ENCODE results near the gene LMO7. TPM values are rescaled to one million over a fixed set of nuclear protein-coding genes. Genes with fewer than 3 reads are reported as not detected.

LMO7 gene
- total and polyA plus RNA-seq, 2 of the 8 experiments (the other 6 are each of a cell fraction or from before 2014, with no cell fraction given), result 8.1 to 28.3 TPM

DNA sequence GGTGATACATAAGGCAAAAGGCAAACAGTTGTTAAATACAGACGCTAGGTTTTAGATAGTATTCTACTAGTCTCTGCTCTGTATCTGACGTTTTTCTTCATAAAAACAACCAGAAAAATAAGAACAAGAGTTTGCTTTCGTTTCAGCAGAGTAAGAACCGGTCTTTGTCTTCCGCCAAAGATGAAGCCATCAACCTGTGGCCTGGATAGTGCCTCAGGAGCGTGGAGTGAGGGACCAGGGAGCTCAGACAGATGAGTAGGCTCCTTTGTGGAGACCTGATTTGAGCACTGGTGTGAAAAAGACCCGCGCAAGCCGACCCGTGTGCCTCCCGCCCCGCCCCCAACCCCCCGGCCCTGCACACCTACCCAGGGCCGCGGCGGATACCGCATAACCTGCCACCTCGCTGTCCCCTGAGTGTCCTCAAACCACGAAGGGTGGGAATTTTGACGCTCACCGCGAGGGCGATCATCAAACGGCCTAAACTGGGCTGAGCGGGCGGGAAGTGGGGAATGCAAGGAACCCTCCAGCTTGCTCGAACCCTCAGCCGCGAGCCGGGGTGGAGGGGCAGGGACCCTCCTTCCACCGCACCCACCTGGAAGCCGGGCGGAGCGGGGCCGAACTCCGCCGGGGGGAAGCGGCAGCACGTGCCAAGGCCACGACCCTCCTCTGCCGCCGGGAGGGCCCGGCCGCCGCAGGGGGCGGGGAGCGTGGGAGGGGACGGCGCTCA lies 866 bp upstream of the LMO7 start (continued):
- TF ChIP-seq, protein P1, sequence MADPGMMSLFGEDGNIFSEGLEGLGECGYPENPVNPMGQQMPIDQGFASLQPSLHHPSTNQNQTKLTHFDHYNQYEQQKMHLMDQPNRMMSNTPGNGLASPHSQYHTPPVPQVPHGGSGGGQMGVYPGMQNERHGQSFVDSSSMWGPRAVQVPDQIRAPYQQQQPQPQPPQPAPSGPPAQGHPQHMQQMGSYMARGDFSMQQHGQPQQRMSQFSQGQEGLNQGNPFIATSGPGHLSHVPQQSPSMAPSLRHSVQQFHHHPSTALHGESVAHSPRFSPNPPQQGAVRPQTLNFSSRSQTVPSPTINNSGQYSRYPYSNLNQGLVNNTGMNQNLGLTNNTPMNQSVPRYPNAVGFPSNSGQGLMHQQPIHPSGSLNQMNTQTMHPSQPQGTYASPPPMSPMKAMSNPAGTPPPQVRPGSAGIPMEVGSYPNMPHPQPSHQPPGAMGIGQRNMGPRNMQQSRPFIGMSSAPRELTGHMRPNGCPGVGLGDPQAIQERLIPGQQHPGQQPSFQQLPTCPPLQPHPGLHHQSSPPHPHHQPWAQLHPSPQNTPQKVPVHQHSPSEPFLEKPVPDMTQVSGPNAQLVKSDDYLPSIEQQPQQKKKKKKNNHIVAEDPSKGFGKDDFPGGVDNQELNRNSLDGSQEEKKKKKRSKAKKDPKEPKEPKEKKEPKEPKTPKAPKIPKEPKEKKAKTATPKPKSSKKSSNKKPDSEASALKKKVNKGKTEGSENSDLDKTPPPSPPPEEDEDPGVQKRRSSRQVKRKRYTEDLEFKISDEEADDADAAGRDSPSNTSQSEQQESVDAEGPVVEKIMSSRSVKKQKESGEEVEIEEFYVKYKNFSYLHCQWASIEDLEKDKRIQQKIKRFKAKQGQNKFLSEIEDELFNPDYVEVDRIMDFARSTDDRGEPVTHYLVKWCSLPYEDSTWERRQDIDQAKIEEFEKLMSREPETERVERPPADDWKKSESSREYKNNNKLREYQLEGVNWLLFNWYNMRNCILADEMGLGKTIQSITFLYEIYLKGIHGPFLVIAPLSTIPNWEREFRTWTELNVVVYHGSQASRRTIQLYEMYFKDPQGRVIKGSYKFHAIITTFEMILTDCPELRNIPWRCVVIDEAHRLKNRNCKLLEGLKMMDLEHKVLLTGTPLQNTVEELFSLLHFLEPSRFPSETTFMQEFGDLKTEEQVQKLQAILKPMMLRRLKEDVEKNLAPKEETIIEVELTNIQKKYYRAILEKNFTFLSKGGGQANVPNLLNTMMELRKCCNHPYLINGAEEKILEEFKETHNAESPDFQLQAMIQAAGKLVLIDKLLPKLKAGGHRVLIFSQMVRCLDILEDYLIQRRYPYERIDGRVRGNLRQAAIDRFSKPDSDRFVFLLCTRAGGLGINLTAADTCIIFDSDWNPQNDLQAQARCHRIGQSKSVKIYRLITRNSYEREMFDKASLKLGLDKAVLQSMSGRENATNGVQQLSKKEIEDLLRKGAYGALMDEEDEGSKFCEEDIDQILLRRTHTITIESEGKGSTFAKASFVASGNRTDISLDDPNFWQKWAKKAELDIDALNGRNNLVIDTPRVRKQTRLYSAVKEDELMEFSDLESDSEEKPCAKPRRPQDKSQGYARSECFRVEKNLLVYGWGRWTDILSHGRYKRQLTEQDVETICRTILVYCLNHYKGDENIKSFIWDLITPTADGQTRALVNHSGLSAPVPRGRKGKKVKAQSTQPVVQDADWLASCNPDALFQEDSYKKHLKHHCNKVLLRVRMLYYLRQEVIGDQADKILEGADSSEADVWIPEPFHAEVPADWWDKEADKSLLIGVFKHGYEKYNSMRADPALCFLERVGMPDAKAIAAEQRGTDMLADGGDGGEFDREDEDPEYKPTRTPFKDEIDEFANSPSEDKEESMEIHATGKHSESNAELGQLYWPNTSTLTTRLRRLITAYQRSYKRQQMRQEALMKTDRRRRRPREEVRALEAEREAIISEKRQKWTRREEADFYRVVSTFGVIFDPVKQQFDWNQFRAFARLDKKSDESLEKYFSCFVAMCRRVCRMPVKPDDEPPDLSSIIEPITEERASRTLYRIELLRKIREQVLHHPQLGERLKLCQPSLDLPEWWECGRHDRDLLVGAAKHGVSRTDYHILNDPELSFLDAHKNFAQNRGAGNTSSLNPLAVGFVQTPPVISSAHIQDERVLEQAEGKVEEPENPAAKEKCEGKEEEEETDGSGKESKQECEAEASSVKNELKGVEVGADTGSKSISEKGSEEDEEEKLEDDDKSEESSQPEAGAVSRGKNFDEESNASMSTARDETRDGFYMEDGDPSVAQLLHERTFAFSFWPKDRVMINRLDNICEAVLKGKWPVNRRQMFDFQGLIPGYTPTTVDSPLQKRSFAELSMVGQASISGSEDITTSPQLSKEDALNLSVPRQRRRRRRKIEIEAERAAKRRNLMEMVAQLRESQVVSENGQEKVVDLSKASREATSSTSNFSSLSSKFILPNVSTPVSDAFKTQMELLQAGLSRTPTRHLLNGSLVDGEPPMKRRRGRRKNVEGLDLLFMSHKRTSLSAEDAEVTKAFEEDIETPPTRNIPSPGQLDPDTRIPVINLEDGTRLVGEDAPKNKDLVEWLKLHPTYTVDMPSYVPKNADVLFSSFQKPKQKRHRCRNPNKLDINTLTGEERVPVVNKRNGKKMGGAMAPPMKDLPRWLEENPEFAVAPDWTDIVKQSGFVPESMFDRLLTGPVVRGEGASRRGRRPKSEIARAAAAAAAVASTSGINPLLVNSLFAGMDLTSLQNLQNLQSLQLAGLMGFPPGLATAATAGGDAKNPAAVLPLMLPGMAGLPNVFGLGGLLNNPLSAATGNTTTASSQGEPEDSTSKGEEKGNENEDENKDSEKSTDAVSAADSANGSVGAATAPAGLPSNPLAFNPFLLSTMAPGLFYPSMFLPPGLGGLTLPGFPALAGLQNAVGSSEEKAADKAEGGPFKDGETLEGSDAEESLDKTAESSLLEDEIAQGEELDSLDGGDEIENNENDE (IDR thresholded peaks at IDR 0.05; ENCODE audit: insufficient replicate concordance, low read length), result no peak
- no peak for TF ChIP-seq CBX5 (IDR thresholded peaks at IDR 0.05; ENCODE audit: low read depth, low read length)
- TF ChIP-seq, protein P2, sequence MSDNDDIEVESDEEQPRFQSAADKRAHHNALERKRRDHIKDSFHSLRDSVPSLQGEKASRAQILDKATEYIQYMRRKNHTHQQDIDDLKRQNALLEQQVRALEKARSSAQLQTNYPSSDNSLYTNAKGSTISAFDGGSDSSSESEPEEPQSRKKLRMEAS (IDR thresholded peaks at IDR 0.05), result peak; percentile 91
- peak; percentile 41 for TF ChIP-seq RNF2 (IDR thresholded peaks at IDR 0.05; ENCODE audit: borderline replicate concordance, low read depth, low read length, missing control alignments, poor library complexity, severe bottlenecking)
- TF ChIP-seq EGR1 (IDR thresholded peaks at IDR 0.05; ENCODE audit: borderline replicate concordance, low read depth, low read length), result 0 out of 2 replicates have a peak, but pooled peaks have one; percentile 77
- TF ChIP-seq, protein P3, sequence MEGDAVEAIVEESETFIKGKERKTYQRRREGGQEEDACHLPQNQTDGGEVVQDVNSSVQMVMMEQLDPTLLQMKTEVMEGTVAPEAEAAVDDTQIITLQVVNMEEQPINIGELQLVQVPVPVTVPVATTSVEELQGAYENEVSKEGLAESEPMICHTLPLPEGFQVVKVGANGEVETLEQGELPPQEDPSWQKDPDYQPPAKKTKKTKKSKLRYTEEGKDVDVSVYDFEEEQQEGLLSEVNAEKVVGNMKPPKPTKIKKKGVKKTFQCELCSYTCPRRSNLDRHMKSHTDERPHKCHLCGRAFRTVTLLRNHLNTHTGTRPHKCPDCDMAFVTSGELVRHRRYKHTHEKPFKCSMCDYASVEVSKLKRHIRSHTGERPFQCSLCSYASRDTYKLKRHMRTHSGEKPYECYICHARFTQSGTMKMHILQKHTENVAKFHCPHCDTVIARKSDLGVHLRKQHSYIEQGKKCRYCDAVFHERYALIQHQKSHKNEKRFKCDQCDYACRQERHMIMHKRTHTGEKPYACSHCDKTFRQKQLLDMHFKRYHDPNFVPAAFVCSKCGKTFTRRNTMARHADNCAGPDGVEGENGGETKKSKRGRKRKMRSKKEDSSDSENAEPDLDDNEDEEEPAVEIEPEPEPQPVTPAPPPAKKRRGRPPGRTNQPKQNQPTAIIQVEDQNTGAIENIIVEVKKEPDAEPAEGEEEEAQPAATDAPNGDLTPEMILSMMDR (IDR thresholded peaks at IDR 0.05; ENCODE audit: control extremely low read depth in 1 of 3, insufficient read depth in 1 of 3, low read depth in 1 of 3, low read length in 3 of 3), result no peak
